IMR-90 (cell line): ENCODE measurements around the gene DVL1. TPM values are rescaled to one million over a fixed set of nuclear protein-coding genes. Genes with fewer than 3 reads are reported as not detected.

Experiments used
- CHD1 ChIP-seq: IDR thresholded peaks from 2 replicates; pipeline ENCODE4 v1.6.1; 2012; ENCODE audit warnings: low read depth, low read length, improper control_type of control experiment
- CTCF ChIP-seq: conservative IDR thresholded peaks from 2 replicates; pipeline ENCODE4 v1.5.1; 2012; ENCODE audit warnings: mild to moderate bottlenecking, low read depth, low read length, improper control_type of control experiment
- RAD21 ChIP-seq: IDR thresholded peaks from 2 replicates; pipeline ENCODE4 v1.6.1; 2012; ENCODE audit warnings: low read length, improper control_type of control experiment
- RCOR1 ChIP-seq: IDR thresholded peaks from 2 replicates; pipeline ENCODE4 v1.6.1; 2012; ENCODE audit warnings: mild to moderate bottlenecking, low read length, improper control_type of control experiment; ENCODE audit not compliant: insufficient replicate concordance
- RFX5 ChIP-seq: IDR thresholded peaks from 2 replicates; pipeline ENCODE4 v1.8.0; 2012; ENCODE audit warnings: low read depth, mild to moderate bottlenecking, low read length, moderate library complexity
- polyA plus RNA-seq, 3 experiments: library from polyadenylated mRNA; depleted of rRNA; stranded (reverse); fragments of >200 nt; gene quantifications; 2 replicates each; pipeline ENCODE4 v1.2.3, GENCODE V29; 2012; ENCODE audit warnings: low replicate concordance in 1 of 3
- total RNA-seq: library from RNA; depleted of rRNA; stranded (reverse); fragments of >200 nt; gene quantifications from 2 replicates; pipeline ENCODE4 v1.2.3, GENCODE V29; 2012
- TF ChIP-seq, protein P1 (sequence below): fragments of 150-350 bp; IDR thresholded peaks from 2 replicates; pipeline ENCODE4 v1.6.1; 2016; ENCODE audit warnings: low read depth, mild to moderate bottlenecking, low read length, moderate library complexity, borderline replicate concordance

The DVL1 gene
- total and polyA plus RNA-seq, 2 of the 4 experiments (the other 2 are of a cell fraction) = 27.2 to 35.9 TPM

DNA sequence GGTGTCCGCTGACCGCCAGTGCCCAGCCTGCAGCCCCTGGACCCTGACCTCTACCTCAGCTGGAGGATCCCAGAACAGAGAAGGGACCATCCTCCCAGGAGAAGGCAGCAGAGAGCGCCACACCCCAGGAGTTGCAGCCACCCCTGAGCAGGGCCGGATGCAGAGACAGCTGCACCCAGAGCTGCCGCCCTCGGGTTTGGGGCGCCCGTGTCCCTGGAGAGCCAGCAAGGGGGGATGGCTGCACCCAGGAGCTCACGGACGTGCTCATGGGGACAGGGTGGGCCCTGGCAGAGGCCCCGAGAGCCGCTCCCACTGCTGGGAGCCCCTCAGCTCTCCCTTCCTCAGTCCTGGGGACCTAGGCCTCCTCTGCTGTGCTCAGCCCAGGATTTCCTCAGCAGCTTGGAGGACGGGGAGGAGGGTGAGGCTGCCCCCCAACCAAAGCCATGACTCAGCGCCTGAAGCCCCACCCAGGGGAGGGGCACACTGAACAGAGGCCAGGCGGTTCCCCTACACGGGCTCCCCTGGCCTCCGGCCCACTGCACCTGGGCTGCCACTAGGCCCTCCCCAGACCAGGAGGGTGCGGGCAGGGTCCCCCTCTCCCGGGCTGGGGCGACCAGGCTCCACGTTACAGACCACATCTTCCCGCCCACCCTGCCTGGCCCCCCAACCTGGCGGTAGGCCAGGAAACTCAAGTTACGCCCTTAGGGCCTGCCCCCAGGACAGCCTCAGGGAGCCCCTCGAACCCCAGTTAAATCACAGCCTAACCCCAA, 43.7 kb downstream of the DVL1 start (continued):
- TF ChIP-seq CTCF (no peak), CHD1 (no peak), RCOR1 (no peak), RAD21 (no peak), RFX5 (no peak)
- TF ChIP-seq, protein P1, sequence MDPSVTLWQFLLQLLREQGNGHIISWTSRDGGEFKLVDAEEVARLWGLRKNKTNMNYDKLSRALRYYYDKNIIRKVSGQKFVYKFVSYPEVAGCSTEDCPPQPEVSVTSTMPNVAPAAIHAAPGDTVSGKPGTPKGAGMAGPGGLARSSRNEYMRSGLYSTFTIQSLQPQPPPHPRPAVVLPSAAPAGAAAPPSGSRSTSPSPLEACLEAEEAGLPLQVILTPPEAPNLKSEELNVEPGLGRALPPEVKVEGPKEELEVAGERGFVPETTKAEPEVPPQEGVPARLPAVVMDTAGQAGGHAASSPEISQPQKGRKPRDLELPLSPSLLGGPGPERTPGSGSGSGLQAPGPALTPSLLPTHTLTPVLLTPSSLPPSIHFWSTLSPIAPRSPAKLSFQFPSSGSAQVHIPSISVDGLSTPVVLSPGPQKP = no peak
